GM10266 (cell line): ENCODE measurements around the gene LSS.

Experiments used
- DNase-seq: peaks from one replicate; pipeline ENCODE4 v3.0.0; 2012; ENCODE audit errors: extremely low spot score
- CTCF ChIP-seq: IDR thresholded peaks from 2 replicates; pipeline ENCODE4 v1.5.1; 2012; ENCODE audit warnings: mild to moderate bottlenecking, low read depth; ENCODE audit not compliant: control insufficient read depth, insufficient read depth; ENCODE audit errors: missing control alignments

LSS gene

GRCh38 chr21:46214478-46215340 is 13.9 kb downstream of the LSS start:
- TF ChIP-seq CTCF = no peak
- DNase-seq = no peak

- DNase-seq = no peak
- no peak for TF ChIP-seq CTCF
Measured at GRCh38 chr21:46213620-46214286, 14.8 kb downstream of the LSS start.

- no peak for TF ChIP-seq CTCF
- DNase-seq = no peak
Measured at GRCh38 chr21:46212721-46213484, 15.7 kb downstream of the LSS start.

GRCh38 chr21:46211786-46212720 is 16.5 kb downstream of the LSS start:
- TF ChIP-seq CTCF = no peak
- no peak for DNase-seq

- no peak for DNase-seq
- no peak for TF ChIP-seq CTCF
Measured at GRCh38 chr21:46211376-46211775, 17.2 kb downstream of the LSS start.

- no peak for TF ChIP-seq CTCF
- DNase-seq = no peak
Measured at GRCh38 chr21:46210378-46211136, 18.0 kb downstream of the LSS start.
